Nephron (organoid): ENCODE data around the gene SYMPK.

ENCODE experiments used
- H3K27ac Mint-ChIP-seq, 3 experiments: 2 replicates each; pipeline ENCODE4 v1.8.0; 2020; ENCODE audit warnings: mixed read lengths in 3 of 3, mild to moderate bottlenecking in 2 of 3, moderate library complexity in 1 of 3
- H3K27me3 Mint-ChIP-seq: 2 replicates; pipeline ENCODE4 v1.8.0; 2021; ENCODE audit warnings: low read depth, mild to moderate bottlenecking, moderate library complexity, mixed read lengths
- H3K36me3 Mint-ChIP-seq: 2 replicates; pipeline ENCODE4 v1.8.0; 2020; ENCODE audit warnings: low read depth, mixed read lengths
- H3K4me1 Mint-ChIP-seq: 2 replicates; pipeline ENCODE4 v1.8.0; 2020; ENCODE audit warnings: mixed read lengths
- H3K4me3 Mint-ChIP-seq, 3 experiments: 2 replicates each; pipeline ENCODE4 v1.8.0; 2020; ENCODE audit warnings: mild to moderate bottlenecking in 3 of 3, mixed read lengths in 3 of 3, moderate library complexity in 2 of 3
- H3K9me3 Mint-ChIP-seq: 2 replicates; pipeline ENCODE4 v1.8.0; 2020; ENCODE audit warnings: mixed read lengths
- TF ChIP-seq, protein P1 (sequence below), 3 experiments: fragments of 200-600 bp; sonication (generic); IDR thresholded peaks; one replicate each; pipeline ENCODE4 v1.5.0; 2021; ENCODE audit warnings: antibody characterized with exemption in 3 of 3; ENCODE audit not compliant: unreplicated experiment in 3 of 3

The SYMPK gene

DNA sequence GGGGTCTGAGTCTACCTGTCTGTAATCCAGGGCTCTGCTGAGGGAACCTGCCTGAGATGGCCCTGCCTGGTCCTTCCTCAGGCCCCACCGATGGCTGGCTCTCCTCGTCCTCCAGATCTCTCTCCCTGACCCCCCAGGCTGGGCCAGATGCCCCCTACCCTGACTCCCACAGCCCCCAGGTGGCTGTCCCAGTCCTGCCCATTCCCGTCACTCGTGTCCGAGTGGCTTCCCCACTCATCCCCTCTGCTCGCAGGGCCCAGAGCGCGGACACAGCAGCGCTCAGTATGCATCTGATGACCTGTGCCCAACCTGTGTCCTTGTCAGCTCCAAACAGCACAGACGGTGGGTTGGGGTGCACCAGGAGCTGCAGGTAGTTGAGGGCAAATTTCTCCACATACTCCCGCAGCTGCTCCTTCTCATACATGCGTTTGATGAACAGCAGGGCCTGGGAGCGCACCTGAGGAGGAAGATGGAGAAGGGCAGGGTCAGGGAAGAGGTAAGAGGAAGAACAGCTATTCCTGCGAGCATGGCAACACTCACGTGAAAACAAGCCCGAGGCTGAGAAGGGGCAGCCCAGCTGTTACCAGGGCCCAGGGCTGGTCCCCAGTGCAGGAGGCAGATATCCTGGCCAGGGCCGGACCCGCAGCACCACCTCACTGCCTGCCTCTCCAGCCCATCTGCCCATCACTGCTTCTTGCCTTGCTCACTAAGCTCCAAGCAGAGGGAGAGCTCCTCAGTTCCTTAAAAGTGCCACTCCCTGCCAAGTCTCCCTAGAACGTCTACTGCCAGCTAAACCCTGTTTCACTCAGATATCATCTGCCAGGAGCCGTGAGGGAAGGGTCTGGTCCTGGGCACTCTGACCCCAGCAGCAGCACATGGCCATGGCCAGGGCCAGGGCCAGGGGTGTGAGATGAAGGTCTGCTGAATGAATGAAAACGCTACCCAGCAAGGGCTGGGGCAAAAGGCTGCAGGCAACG, 36.7 kb downstream of the SYMPK start:
- Mint-ChIP-seq H3K27me3 (no peaks in the 10 kb centered on the region), H3K36me3 (peaks cover 48% of the 10 kb centered on the region), H3K27ac (no peak overlapping the region), H3K4me3 (no peak overlapping the region), H3K4me1 (peaks cover 5% of the 10 kb centered on the region), H3K9me3 (no peaks in the 10 kb centered on the region)
- TF ChIP-seq, protein P1, sequence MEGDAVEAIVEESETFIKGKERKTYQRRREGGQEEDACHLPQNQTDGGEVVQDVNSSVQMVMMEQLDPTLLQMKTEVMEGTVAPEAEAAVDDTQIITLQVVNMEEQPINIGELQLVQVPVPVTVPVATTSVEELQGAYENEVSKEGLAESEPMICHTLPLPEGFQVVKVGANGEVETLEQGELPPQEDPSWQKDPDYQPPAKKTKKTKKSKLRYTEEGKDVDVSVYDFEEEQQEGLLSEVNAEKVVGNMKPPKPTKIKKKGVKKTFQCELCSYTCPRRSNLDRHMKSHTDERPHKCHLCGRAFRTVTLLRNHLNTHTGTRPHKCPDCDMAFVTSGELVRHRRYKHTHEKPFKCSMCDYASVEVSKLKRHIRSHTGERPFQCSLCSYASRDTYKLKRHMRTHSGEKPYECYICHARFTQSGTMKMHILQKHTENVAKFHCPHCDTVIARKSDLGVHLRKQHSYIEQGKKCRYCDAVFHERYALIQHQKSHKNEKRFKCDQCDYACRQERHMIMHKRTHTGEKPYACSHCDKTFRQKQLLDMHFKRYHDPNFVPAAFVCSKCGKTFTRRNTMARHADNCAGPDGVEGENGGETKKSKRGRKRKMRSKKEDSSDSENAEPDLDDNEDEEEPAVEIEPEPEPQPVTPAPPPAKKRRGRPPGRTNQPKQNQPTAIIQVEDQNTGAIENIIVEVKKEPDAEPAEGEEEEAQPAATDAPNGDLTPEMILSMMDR (IDR thresholded peaks at IDR 0.05; ENCODE audit: unreplicated experiment in 3 of 3): no peak

DNA sequence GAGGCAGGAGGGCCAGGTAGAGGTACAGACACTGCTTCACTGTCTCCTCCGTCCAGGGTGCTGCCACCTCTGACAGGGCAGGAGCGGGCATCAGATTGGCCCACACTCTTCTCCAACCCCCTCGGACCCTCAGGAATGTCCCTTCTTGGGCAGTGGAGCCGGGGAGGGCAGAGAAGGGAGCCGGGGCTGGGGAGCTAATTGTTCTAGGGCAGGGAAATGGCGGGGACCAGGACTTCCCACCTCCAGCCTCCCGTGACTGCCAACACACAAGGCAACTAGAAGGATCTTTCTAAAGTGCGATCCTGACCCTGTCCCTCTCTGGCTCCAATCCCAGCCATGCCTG, 37.7 kb downstream of the SYMPK start:
- H3K4me3 Mint-ChIP-seq: no peak overlapping the region

DNA sequence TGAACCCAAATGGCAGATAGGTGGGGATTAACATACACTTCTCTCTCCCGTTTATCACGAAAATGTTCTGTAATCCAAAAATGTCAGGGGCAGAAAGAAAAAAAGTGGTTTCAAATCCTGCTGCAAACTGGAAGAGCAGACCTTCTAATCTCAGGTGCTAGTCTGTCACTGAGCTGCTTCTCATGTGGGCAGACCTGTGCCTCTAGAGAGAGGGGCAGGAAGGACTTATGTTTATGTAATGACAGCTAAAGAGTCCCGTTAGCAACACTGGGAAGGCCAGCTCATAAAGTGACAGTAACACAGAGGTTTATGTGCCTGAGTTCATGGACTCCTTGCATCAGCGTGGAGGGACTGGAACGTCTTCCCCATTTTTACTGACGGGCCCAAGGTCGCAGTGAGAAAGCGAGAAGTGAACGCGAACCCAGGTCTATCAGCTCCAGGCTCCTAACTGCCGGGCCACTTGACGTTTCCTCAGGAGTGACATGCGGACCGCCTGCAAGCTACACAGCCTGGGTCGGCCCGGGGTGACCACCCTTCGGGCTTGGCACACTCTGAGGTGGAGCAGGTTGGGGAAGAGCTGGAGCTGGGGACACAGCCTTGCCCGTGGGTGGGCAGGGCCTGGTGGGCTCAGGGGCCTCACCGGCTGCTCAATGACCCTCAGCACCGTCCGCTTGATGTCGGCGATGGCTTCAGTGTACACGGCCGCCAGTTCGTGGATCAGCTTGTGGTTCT, 38.2 kb downstream of the SYMPK start:
- H3K4me3 Mint-ChIP-seq: no peak overlapping the region
- H3K4me1 Mint-ChIP-seq: peaks cover 5% of the 10 kb centered on the region
- H3K9me3 Mint-ChIP-seq: no peaks in the 10 kb centered on the region
- TF ChIP-seq, protein P1 (IDR thresholded peaks at IDR 0.05; ENCODE audit: unreplicated experiment in 3 of 3): no peak
- H3K27me3 Mint-ChIP-seq: no peaks in the 10 kb centered on the region
- peaks cover 43% of the 10 kb centered on the region for H3K36me3 Mint-ChIP-seq
- H3K27ac Mint-ChIP-seq: peak overlapping the region in 1 of 3 experiments; percentile 12

More for the DNA sequence above, 37.7 kb downstream of the SYMPK start:
- no peaks in the 10 kb centered on the region for H3K27me3 Mint-ChIP-seq
- no peak overlapping the region for H3K27ac Mint-ChIP-seq
- H3K4me1 Mint-ChIP-seq: peaks cover 5% of the 10 kb centered on the region
- peaks cover 46% of the 10 kb centered on the region for H3K36me3 Mint-ChIP-seq
- no peaks in the 10 kb centered on the region for H3K9me3 Mint-ChIP-seq
- TF ChIP-seq, protein P1 (IDR thresholded peaks at IDR 0.05; ENCODE audit: unreplicated experiment in 3 of 3): no peak

DNA sequence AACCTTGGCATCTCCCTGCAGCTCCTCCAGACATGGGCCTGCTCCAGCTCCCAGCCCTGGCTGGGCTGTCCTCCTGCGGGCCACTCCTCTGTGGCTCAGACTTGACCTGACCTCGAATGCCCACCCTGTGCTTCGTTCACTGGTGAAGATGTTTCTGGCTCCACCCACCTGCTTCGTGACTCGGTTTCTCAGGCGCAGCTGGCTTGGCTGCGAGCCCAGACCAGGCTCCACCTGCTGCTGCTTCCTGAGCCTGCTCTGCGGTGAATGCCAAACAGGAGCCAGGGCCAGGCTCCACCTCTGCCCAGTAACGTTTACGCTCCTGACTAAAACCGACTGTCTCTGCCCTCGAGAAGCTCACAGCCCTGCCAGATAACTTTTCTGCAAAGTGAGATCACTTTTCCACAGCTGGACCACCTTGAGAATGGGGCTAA, 38.9 kb downstream of the SYMPK start:
- H3K4me3 Mint-ChIP-seq: no peak overlapping the region
- H3K4me1 Mint-ChIP-seq: peaks cover 5% of the 10 kb centered on the region
- no peaks in the 10 kb centered on the region for H3K27me3 Mint-ChIP-seq
- peaks cover 41% of the 10 kb centered on the region for H3K36me3 Mint-ChIP-seq
- H3K27ac Mint-ChIP-seq: peak overlapping the region in 1 of 3 experiments; percentile 12
- TF ChIP-seq, protein P1 (IDR thresholded peaks at IDR 0.05; ENCODE audit: unreplicated experiment in 3 of 3): no peak
- no peaks in the 10 kb centered on the region for H3K9me3 Mint-ChIP-seq

DNA sequence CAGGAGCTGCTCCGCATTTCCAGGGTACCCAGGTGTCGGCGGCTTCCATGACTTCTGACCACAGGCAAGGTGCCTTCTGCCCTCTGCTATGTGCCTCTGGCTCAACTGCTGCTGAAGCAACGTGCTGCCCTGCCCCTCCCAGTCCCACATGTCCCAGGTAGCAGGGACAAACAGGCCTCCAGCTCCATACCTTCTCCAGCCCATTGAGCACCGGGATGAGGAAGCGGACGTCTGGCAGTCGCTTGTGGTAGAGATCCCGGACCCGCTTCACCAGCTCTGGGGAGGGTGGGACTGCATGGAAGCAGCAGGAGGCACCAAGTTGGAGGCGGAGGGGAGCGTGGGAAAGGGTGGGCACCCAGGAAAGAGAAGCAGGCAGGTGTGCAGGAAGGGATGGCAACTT, 39.8 kb downstream of the SYMPK start:
- H3K9me3 Mint-ChIP-seq: no peaks in the 10 kb centered on the region
- H3K4me1 Mint-ChIP-seq: peaks cover 5% of the 10 kb centered on the region
- TF ChIP-seq, protein P1 (IDR thresholded peaks at IDR 0.05; ENCODE audit: unreplicated experiment in 3 of 3): no peak
- H3K27me3 Mint-ChIP-seq: no peaks in the 10 kb centered on the region
- H3K36me3 Mint-ChIP-seq: peaks cover 32% of the 10 kb centered on the region
- H3K27ac Mint-ChIP-seq: no peak overlapping the region
- no peak overlapping the region for H3K4me3 Mint-ChIP-seq
